ENCODE measurements around the gene LAIR1. TPM values are rescaled to one million over a fixed set of nuclear protein-coding genes. Genes with fewer than 3 reads are reported as not detected.

LAIR1 gene
- total RNA-seq, 1 experiment from 2014 or later = not detected

- ChIA-PET POLR2A (no interaction called here), CTCF (no interaction called here)
- Mint-ChIP-seq H3K9me3 (ENCODE audit: unreplicated experiment) (no peaks in the 10 kb centered on the region), H3K36me3 (ENCODE audit: insufficient read depth, unreplicated experiment) (no peaks in the 10 kb centered on the region), H3K27me3 (ENCODE audit: insufficient read depth, unreplicated experiment) (peaks cover 26% of the 10 kb centered on the region), H3K4me3 (ENCODE audit: unreplicated experiment) (no peak overlapping the region), H3K4me1 (ENCODE audit: low read depth, unreplicated experiment) (no peaks in the 10 kb centered on the region), H3K27ac (ENCODE audit: unreplicated experiment) (no peak overlapping the region)
- intact Hi-C loops (cut with micrococcal nuclease; ENCODE audit: unreplicated experiment) = no loop called here
- H3K4me3 ChIP-seq (ENCODE audit: low read depth, low read length) = no peak overlapping the region
- H3K9me3 ChIP-seq = no peaks in the 10 kb centered on the region
- no peak for DNase-seq
- H3K4me1 ChIP-seq = no peaks in the 10 kb centered on the region
- H3K36me3 ChIP-seq (ENCODE audit: control insufficient read depth, insufficient read depth, low read length) = no peaks in the 10 kb centered on the region
- no peak for TF ChIP-seq CTCF (IDR thresholded peaks at IDR 0.05; ENCODE audit: insufficient read depth in 1 of 2, low read depth in 1 of 2, low read length in 1 of 2, severe bottlenecking in 1 of 2, unreplicated experiment in 1 of 2)
- no peaks in the 10 kb centered on the region; the same call in 1 of the 2 replicates for H3K27me3 ChIP-seq (replicated peaks; ENCODE audit: control insufficient read depth, insufficient read depth, low read length)
- BruUV-seq (replicated peaks) = no TSS peak
These were observed 26.2 kb downstream of the LAIR1 start for GRCh38 chr19:54338521-54338920.

- Histone ChIP-seq H3K36me3 (ENCODE audit: control insufficient read depth, insufficient read depth, low read length) (no peaks in the 10 kb centered on the region), H3K4me3 (ENCODE audit: low read depth, low read length) (no peak overlapping the region), H3K4me1 (no peaks in the 10 kb centered on the region), H3K27me3 (replicated peaks; ENCODE audit: control insufficient read depth, insufficient read depth, low read length) (no peaks in the 10 kb centered on the region; the same call in 1 of the 2 replicates), H3K9me3 (no peaks in the 10 kb centered on the region)
- H3K4me3 Mint-ChIP-seq (ENCODE audit: unreplicated experiment) = no peak overlapping the region
- no peak overlapping the region for H3K27ac Mint-ChIP-seq (ENCODE audit: unreplicated experiment)
- DNase-seq = no peak
- BruUV-seq (replicated peaks) = no TSS peak
- no peaks in the 10 kb centered on the region for H3K9me3 Mint-ChIP-seq (ENCODE audit: unreplicated experiment)
- TF ChIP-seq CTCF (IDR thresholded peaks at IDR 0.05; ENCODE audit: insufficient read depth in 1 of 2, low read depth in 1 of 2, low read length in 1 of 2, severe bottlenecking in 1 of 2, unreplicated experiment in 1 of 2) = no peak
- ChIA-PET POLR2A (no interaction called here), CTCF (no interaction called here)
- no peaks in the 10 kb centered on the region for H3K4me1 Mint-ChIP-seq (ENCODE audit: low read depth, unreplicated experiment)
- intact Hi-C loops (cut with micrococcal nuclease; ENCODE audit: unreplicated experiment) = no loop called here
- H3K27me3 Mint-ChIP-seq (ENCODE audit: insufficient read depth, unreplicated experiment) = peaks cover 29% of the 10 kb centered on the region
- H3K36me3 Mint-ChIP-seq (ENCODE audit: insufficient read depth, unreplicated experiment) = no peaks in the 10 kb centered on the region
These were observed 26.9 kb downstream of the LAIR1 start for GRCh38 chr19:54337858-54338230.

- Mint-ChIP-seq H3K27ac (ENCODE audit: unreplicated experiment) (no peak overlapping the region), H3K9me3 (ENCODE audit: unreplicated experiment) (no peaks in the 10 kb centered on the region), H3K4me3 (ENCODE audit: unreplicated experiment) (no peak overlapping the region), H3K36me3 (ENCODE audit: insufficient read depth, unreplicated experiment) (no peaks in the 10 kb centered on the region), H3K27me3 (ENCODE audit: insufficient read depth, unreplicated experiment) (peaks cover 29% of the 10 kb centered on the region), H3K4me1 (ENCODE audit: low read depth, unreplicated experiment) (no peaks in the 10 kb centered on the region)
- BruUV-seq (replicated peaks) = no TSS peak
- no peak for TF ChIP-seq CTCF (IDR thresholded peaks at IDR 0.05; ENCODE audit: insufficient read depth in 1 of 2, low read depth in 1 of 2, low read length in 1 of 2, severe bottlenecking in 1 of 2, unreplicated experiment in 1 of 2)
- Histone ChIP-seq H3K4me3 (ENCODE audit: low read depth, low read length) (no peak overlapping the region), H3K4me1 (no peaks in the 10 kb centered on the region), H3K27me3 (replicated peaks; ENCODE audit: control insufficient read depth, insufficient read depth, low read length) (no peaks in the 10 kb centered on the region; the same call in 1 of the 2 replicates), H3K36me3 (ENCODE audit: control insufficient read depth, insufficient read depth, low read length) (no peaks in the 10 kb centered on the region), H3K9me3 (no peaks in the 10 kb centered on the region)
- DNase-seq = no peak
- intact Hi-C loops (cut with micrococcal nuclease; ENCODE audit: unreplicated experiment) = no loop called here
- CTCF ChIA-PET = no interaction called here
- POLR2A ChIA-PET = no interaction called here
These were observed 27.6 kb downstream of the LAIR1 start for GRCh38 chr19:54336893-54337857.
